ENCODE results near the gene CASZ1. TPM values are rescaled to one million over a fixed set of nuclear protein-coding genes. Genes with fewer than 3 reads are reported as not detected.
A peak's percentile ranks its signal among the peaks of the same experiment; 100 is the strongest.

The CASZ1 gene
- polyA plus RNA-seq, 6 donors from 2014 or later: 2.6 to 5.6 (median 3.8) TPM

GRCh38 chr1:10687251-10687651 is 109.2 kb downstream of the CASZ1 start:
- DNase-seq (no peak), ATAC-seq (ENCODE audit: low read depth in 2 of 2) (no peak)
- no peaks in the 10 kb centered on the region for H3K27me3 Mint-ChIP-seq
- no peaks in the 10 kb centered on the region for H3K36me3 Mint-ChIP-seq
- H3K4me1 Mint-ChIP-seq: peaks cover 25 to 52% (median 34%) of the 10 kb centered on the region in 3 donors
- H3K27ac Mint-ChIP-seq: peak overlapping the region in 2 of 6 donors; percentile 39 to 97
- no peak overlapping the region for H3K4me3 Mint-ChIP-seq
- no peaks in the 10 kb centered on the region for H3K9me3 Mint-ChIP-seq

- Mint-ChIP-seq H3K4me3 (no peak overlapping the region), H3K4me1 (peaks cover 29 to 56% (median 31%) of the 10 kb centered on the region in 3 donors), H3K27me3 (no peaks in the 10 kb centered on the region), H3K36me3 (no peaks in the 10 kb centered on the region), H3K27ac (peak overlapping the region in 2 of 6 donors; percentile 16 to 39), H3K9me3 (no peaks in the 10 kb centered on the region)
- ATAC-seq (ENCODE audit: low read depth in 2 of 2) (no peak), DNase-seq (no peak)
Observed at GRCh38 chr1:10686404-10687040, 109.9 kb downstream of the CASZ1 start.

- peak overlapping the region in 1 of 8 donors; percentile 5 for H3K4me3 Mint-ChIP-seq
- DNase-seq (no peak), ATAC-seq (ENCODE audit: low read depth in 2 of 2) (no peak)
- peaks cover 28 to 62% (median 32%) of the 10 kb centered on the region in 3 donors for H3K4me1 Mint-ChIP-seq
- H3K27me3 Mint-ChIP-seq: no peaks in the 10 kb centered on the region
- no peaks in the 10 kb centered on the region for H3K36me3 Mint-ChIP-seq
- H3K27ac Mint-ChIP-seq: peak overlapping the region in 3 of 6 donors; percentile 16 to 56 (median 39)
- H3K9me3 Mint-ChIP-seq: no peaks in the 10 kb centered on the region
Observed at GRCh38 chr1:10685808-10686403, 110.5 kb downstream of the CASZ1 start.

- H3K27ac Mint-ChIP-seq: no peak overlapping the region
- DNase-seq (no peak), ATAC-seq (ENCODE audit: low read depth in 2 of 2) (no peak)
- no peaks in the 10 kb centered on the region for H3K36me3 Mint-ChIP-seq
- no peak overlapping the region for H3K4me3 Mint-ChIP-seq
- peaks cover 23 to 63% (median 26%) of the 10 kb centered on the region in 3 donors for H3K4me1 Mint-ChIP-seq
- H3K9me3 Mint-ChIP-seq: no peaks in the 10 kb centered on the region
- H3K27me3 Mint-ChIP-seq: no peaks in the 10 kb centered on the region
Observed at GRCh38 chr1:10685196-10685807, 111.1 kb downstream of the CASZ1 start.

GRCh38 chr1:10684221-10684620 is 112.2 kb downstream of the CASZ1 start:
- Mint-ChIP-seq H3K4me3 (no peak overlapping the region), H3K9me3 (no peaks in the 10 kb centered on the region), H3K4me1 (peaks cover 21 to 59% (median 31%) of the 10 kb centered on the region in 3 donors), H3K36me3 (no peaks in the 10 kb centered on the region), H3K27me3 (no peaks in the 10 kb centered on the region), H3K27ac (no peak overlapping the region)
- DNase-seq (no peak), ATAC-seq (ENCODE audit: low read depth in 2 of 2) (no peak)

GRCh38 chr1:10682449-10683309 is 113.8 kb downstream of the CASZ1 start:
- DNase-seq (no peak), ATAC-seq (ENCODE audit: low read depth in 2 of 2) (no peak)
- H3K4me1 Mint-ChIP-seq: peaks cover 15 to 52% (median 23%) of the 10 kb centered on the region in 3 donors
- H3K27me3 Mint-ChIP-seq: no peaks in the 10 kb centered on the region
- H3K9me3 Mint-ChIP-seq: no peaks in the 10 kb centered on the region
- H3K4me3 Mint-ChIP-seq: no peak overlapping the region
- peak overlapping the region in 2 of 6 donors; percentile 38 to 92 for H3K27ac Mint-ChIP-seq
- no peaks in the 10 kb centered on the region for H3K36me3 Mint-ChIP-seq

- peaks cover 19 to 52% (median 23%) of the 10 kb centered on the region in 3 donors for H3K4me1 Mint-ChIP-seq
- no peak overlapping the region for H3K4me3 Mint-ChIP-seq
- H3K36me3 Mint-ChIP-seq: no peaks in the 10 kb centered on the region
- H3K9me3 Mint-ChIP-seq: no peaks in the 10 kb centered on the region
- DNase-seq (no peak), ATAC-seq (ENCODE audit: low read depth in 2 of 2) (no peak)
- no peaks in the 10 kb centered on the region for H3K27me3 Mint-ChIP-seq
- peak overlapping the region in 3 of 6 donors; percentile 4 to 92 (median 21) for H3K27ac Mint-ChIP-seq
Observed at GRCh38 chr1:10682108-10682445, 114.4 kb downstream of the CASZ1 start.

- H3K27me3 Mint-ChIP-seq: no peaks in the 10 kb centered on the region
- peak overlapping the region in 3 of 6 donors; percentile 72 to 90 (median 86) for H3K27ac Mint-ChIP-seq
- H3K4me3 Mint-ChIP-seq: peak overlapping the region in 1 of 8 donors; percentile 66
- no peaks in the 10 kb centered on the region for H3K36me3 Mint-ChIP-seq
- peaks cover 19 to 56% (median 25%) of the 10 kb centered on the region in 3 donors for H3K4me1 Mint-ChIP-seq
- H3K9me3 Mint-ChIP-seq: no peaks in the 10 kb centered on the region
- no peak for DNase-seq
- ATAC-seq (ENCODE audit: low read depth in 2 of 2): no peak
Observed at GRCh38 chr1:10681296-10682107, 114.9 kb downstream of the CASZ1 start.

GRCh38 chr1:10680487-10680886 is 116.0 kb downstream of the CASZ1 start:
- ATAC-seq (ENCODE audit: low read depth in 2 of 2) (no peak), DNase-seq (no peak)
- no peaks in the 10 kb centered on the region for H3K9me3 Mint-ChIP-seq
- no peak overlapping the region for H3K4me3 Mint-ChIP-seq
- H3K27me3 Mint-ChIP-seq: no peaks in the 10 kb centered on the region
- H3K36me3 Mint-ChIP-seq: no peaks in the 10 kb centered on the region
- H3K4me1 Mint-ChIP-seq: peaks cover 21 to 62% (median 30%) of the 10 kb centered on the region in 3 donors
- no peak overlapping the region for H3K27ac Mint-ChIP-seq

- Mint-ChIP-seq H3K36me3 (no peaks in the 10 kb centered on the region), H3K27ac (peak overlapping the region in 1 of 6 donors; percentile 89), H3K27me3 (no peaks in the 10 kb centered on the region), H3K9me3 (no peaks in the 10 kb centered on the region), H3K4me3 (no peak overlapping the region), H3K4me1 (peaks cover 19 to 62% (median 30%) of the 10 kb centered on the region in 3 donors)
- DNase-seq (no peak), ATAC-seq (ENCODE audit: low read depth in 2 of 2) (no peak)
Observed at GRCh38 chr1:10679496-10680220, 116.8 kb downstream of the CASZ1 start.

- Mint-ChIP-seq H3K4me1 (peaks cover 18 to 60% (median 30%) of the 10 kb centered on the region in 3 donors), H3K9me3 (no peaks in the 10 kb centered on the region), H3K36me3 (no peaks in the 10 kb centered on the region), H3K27me3 (no peaks in the 10 kb centered on the region), H3K27ac (peak overlapping the region in 1 of 6 donors; percentile 51), H3K4me3 (no peak overlapping the region)
- no peak for DNase-seq
- ATAC-seq (ENCODE audit: low read depth in 2 of 2): no peak
Observed at GRCh38 chr1:10678852-10679251, 117.6 kb downstream of the CASZ1 start.

- Mint-ChIP-seq H3K27ac (peak overlapping the region in 1 of 6 donors; percentile 51), H3K9me3 (no peaks in the 10 kb centered on the region)
Observed at GRCh38 chr1:10678402-10678801, 118.0 kb downstream of the CASZ1 start.

More at GRCh38 chr1:10678402-10678801, 118.0 kb downstream of the CASZ1 start:
- Mint-ChIP-seq H3K4me3 (no peak overlapping the region), H3K4me1 (peaks cover 18 to 56% (median 27%) of the 10 kb centered on the region in 3 donors), H3K36me3 (no peaks in the 10 kb centered on the region), H3K27me3 (no peaks in the 10 kb centered on the region)
- ATAC-seq (ENCODE audit: low read depth in 2 of 2): no peak
- DNase-seq: no peak
